CD4-positive, CD25-positive, alpha-beta regulatory T cell (primary cell): ENCODE data around the gene OR52K2. TPM values are rescaled to one million over a fixed set of nuclear protein-coding genes. Genes with fewer than 3 reads are reported as not detected.

Experiments used
- ATAC-seq, 2 donors: fragments of 150-1000 bp; cut with Tn5 transposase; one replicate each; pipeline ENCODE4 v1.10.0; 2021; ENCODE audit warnings: low read depth in 2 of 2, moderate number of reproducible peaks in 2 of 2, moderate library complexity in 1 of 2
- DNase-seq, 3 donors: peaks; one replicate each; pipeline versions ENCODE4 v3.0.0 to v3.0.0-alpha.2; 2012 to 2022; ENCODE audit warnings: mixed read lengths in 1 of 3
- H3K27ac ChIP-seq: one replicate; pipeline ENCODE4 v1.7.0; 2013; ENCODE audit warnings: mild to moderate bottlenecking, low read length; ENCODE audit not compliant: insufficient read depth, poor library complexity, severe bottlenecking
- H3K27me3 ChIP-seq: one replicate; pipeline ENCODE4 v1.7.0; 2013; ENCODE audit warnings: low read length; ENCODE audit not compliant: control insufficient read depth, insufficient read depth
- H3K36me3 ChIP-seq: one replicate; pipeline ENCODE4 v1.7.0; 2013; ENCODE audit warnings: mild to moderate bottlenecking, low read length, moderate library complexity; ENCODE audit not compliant: control insufficient read depth, insufficient read depth
- H3K4me1 ChIP-seq: 2 replicates; pipeline ENCODE4 v1.7.0; 2013; ENCODE audit warnings: mild to moderate bottlenecking, low read length; ENCODE audit not compliant: insufficient read depth, control insufficient read depth, poor library complexity, severe bottlenecking
- H3K4me3 ChIP-seq: one replicate; pipeline ENCODE4 v1.7.0; 2013; ENCODE audit warnings: low read depth, mild to moderate bottlenecking, low read length, moderate library complexity
- H3K9me3 ChIP-seq, 2 experiments: 1 replicate in 1 of 2; 2 replicates in 1 of 2; pipeline ENCODE4 v1.7.0; 2013; ENCODE audit warnings: low read length in 2 of 2, mild to moderate bottlenecking in 1 of 2, moderate library complexity in 1 of 2; ENCODE audit not compliant: control insufficient read depth in 2 of 2
- H3K27ac Mint-ChIP-seq, 3 donors: one replicate each; pipeline ENCODE4 v1.8.0; 2020 to 2022; ENCODE audit warnings: mild to moderate bottlenecking in 3 of 3, mixed read lengths in 3 of 3, moderate library complexity in 2 of 3
- H3K27me3 Mint-ChIP-seq: one replicate; pipeline ENCODE4 v1.8.0; 2022; ENCODE audit warnings: mild to moderate bottlenecking, mixed read lengths
- H3K36me3 Mint-ChIP-seq: one replicate; pipeline ENCODE4 v1.8.0; 2020; ENCODE audit warnings: mixed read lengths
- H3K4me1 Mint-ChIP-seq, 4 donors: one replicate each; pipeline ENCODE4 v1.8.0; 2020 to 2022; ENCODE audit warnings: mixed read lengths in 4 of 4, mild to moderate bottlenecking in 1 of 4
- H3K4me3 Mint-ChIP-seq, 4 donors: one replicate each; pipeline ENCODE4 v1.8.0; 2020 to 2022; ENCODE audit warnings: mild to moderate bottlenecking in 4 of 4, mixed read lengths in 4 of 4, moderate library complexity in 3 of 4
- H3K9me3 Mint-ChIP-seq, 7 donors: one replicate each; pipeline ENCODE4 v1.8.0; 2020 to 2022; ENCODE audit warnings: mixed read lengths in 7 of 7, mild to moderate bottlenecking in 3 of 7, moderate library complexity in 2 of 7
- polyA plus RNA-seq, 4 donors: library from polyadenylated mRNA; unstranded; fragments of 300-500 nt; fragmentation: Illumina TruSeq; gene quantifications; one replicate each; pipeline ENCODE4 v1.2.3, GENCODE V29; 2021
- total RNA-seq: library from RNA; stranded (reverse); gene quantifications from one replicate; pipeline ENCODE4 v1.2.3, GENCODE V29; 2022

The OR52K2 gene
- total and polyA plus RNA-seq, 5 donors from 2014 or later, result not detected

DNA sequence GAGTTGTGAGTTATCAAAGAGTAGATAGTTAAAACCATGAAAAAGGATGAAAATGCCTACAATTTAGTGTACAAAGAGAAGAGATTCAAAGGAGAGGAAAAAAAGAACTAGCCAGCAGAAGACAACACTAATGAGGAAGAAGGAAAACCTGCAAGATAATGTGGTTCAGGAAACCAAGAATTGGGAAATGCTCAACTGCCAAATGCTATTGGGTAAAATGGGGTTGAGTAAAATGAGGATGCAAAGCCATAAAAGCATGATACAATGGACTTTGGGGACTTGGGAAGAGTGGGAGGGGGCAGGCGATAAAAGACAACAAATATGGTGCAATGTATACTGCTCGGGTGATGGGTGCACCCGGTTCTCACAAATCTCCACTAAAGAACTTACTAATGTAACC, 7.6 kb upstream of the OR52K2 start:
- H3K27me3 Mint-ChIP-seq, result no peaks in the 10 kb centered on the region
- Histone ChIP-seq H3K9me3 (no peaks in the 10 kb centered on the region), H3K27me3 (peaks cover 3% of the 10 kb centered on the region), H3K27ac (no peak overlapping the region), H3K4me1 (no peaks in the 10 kb centered on the region), H3K4me3 (no peak overlapping the region), H3K36me3 (no peaks in the 10 kb centered on the region)
- H3K4me3 Mint-ChIP-seq, result no peak overlapping the region
- H3K9me3 Mint-ChIP-seq, result peaks cover 0 to 4% (median 2%) of the 10 kb centered on the region in 7 donors
- DNase-seq (no peak), ATAC-seq (no peak)
- H3K27ac Mint-ChIP-seq, result no peak overlapping the region
- no peaks in the 10 kb centered on the region for H3K4me1 Mint-ChIP-seq
- H3K36me3 Mint-ChIP-seq, result no peaks in the 10 kb centered on the region

GRCh38 chr11:4443232-4443891, 5.7 kb upstream of the OR52K2 start:
- no peaks in the 10 kb centered on the region for H3K36me3 ChIP-seq
- Mint-ChIP-seq H3K9me3 (peaks cover 0 to 4% (median 2%) of the 10 kb centered on the region in 7 donors), H3K4me3 (no peak overlapping the region), H3K27ac (no peak overlapping the region), H3K27me3 (no peaks in the 10 kb centered on the region), H3K4me1 (no peaks in the 10 kb centered on the region), H3K36me3 (no peaks in the 10 kb centered on the region)
- no peak for DNase-seq
- no peak for ATAC-seq
- H3K27ac ChIP-seq, result no peak overlapping the region
- no peak overlapping the region for H3K4me3 ChIP-seq
- H3K27me3 ChIP-seq, result no peaks in the 10 kb centered on the region
- no peaks in the 10 kb centered on the region for H3K9me3 ChIP-seq
- no peaks in the 10 kb centered on the region for H3K4me1 ChIP-seq

GRCh38 chr11:4453118-4453517, 4.0 kb downstream of the OR52K2 start:
- Histone ChIP-seq H3K4me3 (no peak overlapping the region), H3K36me3 (no peaks in the 10 kb centered on the region), H3K9me3 (no peaks in the 10 kb centered on the region), H3K27ac (no peak overlapping the region), H3K4me1 (no peaks in the 10 kb centered on the region), H3K27me3 (no peaks in the 10 kb centered on the region)
- no peak overlapping the region for H3K4me3 Mint-ChIP-seq
- H3K4me1 Mint-ChIP-seq, result no peaks in the 10 kb centered on the region
- H3K27ac Mint-ChIP-seq, result no peak overlapping the region
- H3K36me3 Mint-ChIP-seq, result no peaks in the 10 kb centered on the region
- no peak for ATAC-seq
- H3K27me3 Mint-ChIP-seq, result no peaks in the 10 kb centered on the region
- peaks cover 0 to 8% (median 2%) of the 10 kb centered on the region in 7 donors for H3K9me3 Mint-ChIP-seq
- no peak for DNase-seq

DNA sequence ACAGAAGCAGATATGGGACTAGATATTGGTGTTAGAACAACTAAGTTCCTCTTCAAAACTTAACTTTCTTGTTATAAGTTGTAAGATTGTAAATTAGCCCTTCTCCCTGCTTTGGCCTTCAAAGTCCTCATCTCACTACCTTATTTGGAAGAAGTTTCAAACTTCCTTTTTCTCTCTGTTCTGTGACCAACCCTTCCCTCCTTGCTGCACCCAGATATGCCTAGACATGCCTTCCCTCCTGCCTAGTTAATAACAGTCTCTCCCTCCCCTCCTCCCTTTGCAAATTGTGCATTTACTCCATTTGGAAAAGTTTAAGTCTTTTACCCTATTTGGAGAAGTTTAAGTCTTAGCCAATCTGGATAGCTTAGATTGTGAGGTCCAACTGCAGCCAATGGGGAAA, 4.9 kb downstream of the OR52K2 start:
- no peak for ATAC-seq

DNA sequence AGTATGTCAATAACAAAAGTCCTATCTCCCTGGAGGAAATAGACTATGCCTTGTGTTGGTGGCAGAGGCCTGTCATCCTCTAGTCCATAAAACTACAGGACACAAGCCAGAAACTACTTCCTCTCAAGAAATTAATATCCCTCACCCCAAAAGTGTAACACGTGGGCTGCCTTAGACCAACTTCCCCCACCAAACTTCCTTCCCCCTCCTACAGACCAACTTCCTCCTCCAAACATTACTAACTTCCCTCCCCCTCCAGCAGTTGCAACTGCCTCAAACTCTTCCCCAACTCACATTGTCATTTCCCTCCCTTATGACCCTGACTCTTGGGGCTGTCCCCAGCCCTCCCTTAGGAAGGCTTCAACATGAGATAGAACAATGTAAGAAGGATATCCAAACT, 6.3 kb downstream of the OR52K2 start:
- Mint-ChIP-seq H3K4me3 (no peak overlapping the region), H3K9me3 (peaks cover 0 to 8% (median 2%) of the 10 kb centered on the region in 7 donors), H3K36me3 (no peaks in the 10 kb centered on the region), H3K27me3 (no peaks in the 10 kb centered on the region), H3K27ac (no peak overlapping the region), H3K4me1 (peaks cover 8 to 14% (median 12%) of the 10 kb centered on the region in 4 donors)
- Histone ChIP-seq H3K4me1 (no peaks in the 10 kb centered on the region), H3K4me3 (no peak overlapping the region), H3K27ac (no peak overlapping the region), H3K36me3 (no peaks in the 10 kb centered on the region), H3K9me3 (no peaks in the 10 kb centered on the region), H3K27me3 (no peaks in the 10 kb centered on the region)
- DNase-seq (no peak), ATAC-seq (no peak)

More for the DNA sequence above, 4.9 kb downstream of the OR52K2 start:
- no peaks in the 10 kb centered on the region for H3K36me3 ChIP-seq
- H3K4me1 Mint-ChIP-seq, result peaks cover 1 to 3% (median 2%) of the 10 kb centered on the region in 4 donors
- H3K27ac ChIP-seq, result no peak overlapping the region
- no peaks in the 10 kb centered on the region for H3K9me3 ChIP-seq
- no peaks in the 10 kb centered on the region for H3K4me1 ChIP-seq
- H3K4me3 ChIP-seq, result no peak overlapping the region
- H3K9me3 Mint-ChIP-seq, result peaks cover 0 to 8% (median 2%) of the 10 kb centered on the region in 7 donors
- DNase-seq, result no peak
- no peaks in the 10 kb centered on the region for H3K27me3 ChIP-seq
- no peaks in the 10 kb centered on the region for H3K36me3 Mint-ChIP-seq
- no peak overlapping the region for H3K27ac Mint-ChIP-seq
- no peak overlapping the region for H3K4me3 Mint-ChIP-seq
- no peaks in the 10 kb centered on the region for H3K27me3 Mint-ChIP-seq

DNA sequence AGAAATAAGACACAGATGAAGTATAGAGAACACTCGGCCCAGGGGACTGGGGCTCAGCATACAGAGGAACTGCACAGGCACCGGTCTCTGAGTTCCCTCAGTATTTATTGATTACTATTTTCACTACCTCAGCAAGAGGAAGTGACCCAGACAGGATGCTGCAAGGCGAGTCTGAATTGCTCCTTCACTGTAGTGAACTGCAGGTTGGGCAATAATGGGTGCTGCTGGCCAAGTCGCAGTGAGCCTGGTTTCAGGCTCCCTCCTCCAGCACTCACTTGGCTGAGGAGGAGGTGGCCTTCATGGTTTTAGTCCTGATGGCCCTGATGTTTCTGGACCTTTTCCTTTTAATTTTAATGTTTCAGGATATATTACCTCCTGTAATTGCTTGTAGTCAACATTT, 10.4 kb downstream of the OR52K2 start:
- H3K4me1 ChIP-seq, result no peaks in the 10 kb centered on the region
- Mint-ChIP-seq H3K4me3 (no peak overlapping the region), H3K9me3 (peaks cover 0 to 9% (median 6%) of the 10 kb centered on the region in 7 donors), H3K36me3 (no peaks in the 10 kb centered on the region), H3K27me3 (no peaks in the 10 kb centered on the region), H3K4me1 (peaks cover 8 to 15% (median 13%) of the 10 kb centered on the region in 4 donors), H3K27ac (no peak overlapping the region)
- H3K4me3 ChIP-seq, result no peak overlapping the region
- ATAC-seq (peak; percentile 77 to 83), DNase-seq (peak in 1 of 3 donors; percentile 55)
- H3K9me3 ChIP-seq, result peaks cover 0 to 4% of the 10 kb centered on the region in 2 experiments
- H3K36me3 ChIP-seq, result no peaks in the 10 kb centered on the region
- H3K27ac ChIP-seq, result no peak overlapping the region
- H3K27me3 ChIP-seq, result no peaks in the 10 kb centered on the region

DNA sequence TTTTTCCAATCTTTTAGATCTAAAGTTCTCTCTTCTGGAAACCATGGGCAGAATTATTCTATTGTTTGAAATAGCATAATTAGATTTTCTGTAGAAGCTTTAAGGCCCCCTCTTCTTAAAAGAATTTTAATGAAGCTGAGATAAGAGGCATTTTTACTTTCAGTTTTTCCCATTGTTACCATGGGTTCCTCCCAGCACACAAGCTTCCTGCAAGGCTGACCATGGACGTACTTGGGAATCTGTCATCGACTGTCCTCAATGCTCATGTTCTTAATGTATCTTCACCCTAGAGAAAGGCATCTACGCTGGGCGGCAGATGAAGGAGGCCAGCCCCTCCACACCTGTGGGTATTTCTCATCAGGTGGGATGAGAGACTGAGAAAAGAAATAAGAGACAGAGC, 11.1 kb downstream of the OR52K2 start:
- Mint-ChIP-seq H3K27ac (no peak overlapping the region), H3K36me3 (no peaks in the 10 kb centered on the region), H3K9me3 (peaks cover 0 to 12% (median 7%) of the 10 kb centered on the region in 7 donors), H3K27me3 (no peaks in the 10 kb centered on the region), H3K4me1 (peaks cover 8 to 15% (median 13%) of the 10 kb centered on the region in 4 donors), H3K4me3 (peak overlapping the region in 1 of 4 donors; percentile 11)
- H3K4me1 ChIP-seq, result no peaks in the 10 kb centered on the region
- H3K4me3 ChIP-seq, result no peak overlapping the region
- ATAC-seq (no peak), DNase-seq (no peak)
- peaks cover 0 to 6% of the 10 kb centered on the region in 2 experiments for H3K9me3 ChIP-seq
- H3K27ac ChIP-seq, result no peak overlapping the region
- H3K27me3 ChIP-seq, result no peaks in the 10 kb centered on the region
- no peaks in the 10 kb centered on the region for H3K36me3 ChIP-seq
